OCI-LY1 (cell line): ENCODE data around the gene PRKCA.

Experiments
- CTCF ChIP-seq: fragments of 200-600 bp; sonication (generic), shearing (Covaris generic); IDR thresholded peaks from 2 replicates; pipeline ENCODE4 v1.5.1; 2017; ENCODE audit warnings: mild to moderate bottlenecking, antibody characterized with exemption, low read length, moderate library complexity, mixed read lengths
- EZH2 ChIP-seq: fragments of 200-600 bp; sonication (generic), shearing (Covaris generic); IDR thresholded peaks from 2 replicates; pipeline ENCODE4 v1.8.0; 2017; ENCODE audit warnings: borderline replicate concordance, mixed run types, mild to moderate bottlenecking, antibody characterized with exemption, low read length, moderate library complexity, mixed read lengths

GRCh38 chr17:66645259-66645658, 342.8 kb downstream of the PRKCA start:
- TF ChIP-seq CTCF (no peak), EZH2 (no peak)
